Vagina (tissue), 2 donors: Measurements from ENCODE around the gene WDR5B.

Source experiments
- POLR2A ChIP-seq, 2 donors: fragments of 450-650 bp; IDR thresholded peaks; one replicate each; pipeline ENCODE4 v1.6.1; 2017; ENCODE audit warnings: antibody characterized with exemption in 2 of 2, mild to moderate bottlenecking in 2 of 2, moderate library complexity in 2 of 2
- TF ChIP-seq, protein P1 (sequence below), 3 experiments: fragments of 450-650 bp in 2 of 3; fragments of 200-600 bp in 1 of 3; sonication (generic) in 1 of 3; IDR thresholded peaks; one replicate each; pipeline ENCODE4 v1.5.1; 2017 to 2019; ENCODE audit warnings: antibody characterized with exemption in 3 of 3, mild to moderate bottlenecking in 2 of 3, moderate library complexity in 2 of 3

GRCh38 chr3:122396511-122396910 is 19.4 kb downstream of the WDR5B start:
- no peak for TF ChIP-seq POLR2A (IDR thresholded peaks at IDR 0.05)
- TF ChIP-seq, protein P1, sequence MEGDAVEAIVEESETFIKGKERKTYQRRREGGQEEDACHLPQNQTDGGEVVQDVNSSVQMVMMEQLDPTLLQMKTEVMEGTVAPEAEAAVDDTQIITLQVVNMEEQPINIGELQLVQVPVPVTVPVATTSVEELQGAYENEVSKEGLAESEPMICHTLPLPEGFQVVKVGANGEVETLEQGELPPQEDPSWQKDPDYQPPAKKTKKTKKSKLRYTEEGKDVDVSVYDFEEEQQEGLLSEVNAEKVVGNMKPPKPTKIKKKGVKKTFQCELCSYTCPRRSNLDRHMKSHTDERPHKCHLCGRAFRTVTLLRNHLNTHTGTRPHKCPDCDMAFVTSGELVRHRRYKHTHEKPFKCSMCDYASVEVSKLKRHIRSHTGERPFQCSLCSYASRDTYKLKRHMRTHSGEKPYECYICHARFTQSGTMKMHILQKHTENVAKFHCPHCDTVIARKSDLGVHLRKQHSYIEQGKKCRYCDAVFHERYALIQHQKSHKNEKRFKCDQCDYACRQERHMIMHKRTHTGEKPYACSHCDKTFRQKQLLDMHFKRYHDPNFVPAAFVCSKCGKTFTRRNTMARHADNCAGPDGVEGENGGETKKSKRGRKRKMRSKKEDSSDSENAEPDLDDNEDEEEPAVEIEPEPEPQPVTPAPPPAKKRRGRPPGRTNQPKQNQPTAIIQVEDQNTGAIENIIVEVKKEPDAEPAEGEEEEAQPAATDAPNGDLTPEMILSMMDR (IDR thresholded peaks at IDR 0.05), result no peak
